Bronchial smooth muscle cell (primary cell): ENCODE data around the gene CLMN. TPM values are rescaled to one million over a fixed set of nuclear protein-coding genes. Genes with fewer than 3 reads are reported as not detected.

ENCODE experiments used
- total RNA-seq: library from RNA; depleted of rRNA; stranded (reverse); fragments of >200 nt; gene quantifications from 2 replicates; pipeline ENCODE4 v1.2.1, GENCODE V29; 2014

Gene CLMN, protein sequence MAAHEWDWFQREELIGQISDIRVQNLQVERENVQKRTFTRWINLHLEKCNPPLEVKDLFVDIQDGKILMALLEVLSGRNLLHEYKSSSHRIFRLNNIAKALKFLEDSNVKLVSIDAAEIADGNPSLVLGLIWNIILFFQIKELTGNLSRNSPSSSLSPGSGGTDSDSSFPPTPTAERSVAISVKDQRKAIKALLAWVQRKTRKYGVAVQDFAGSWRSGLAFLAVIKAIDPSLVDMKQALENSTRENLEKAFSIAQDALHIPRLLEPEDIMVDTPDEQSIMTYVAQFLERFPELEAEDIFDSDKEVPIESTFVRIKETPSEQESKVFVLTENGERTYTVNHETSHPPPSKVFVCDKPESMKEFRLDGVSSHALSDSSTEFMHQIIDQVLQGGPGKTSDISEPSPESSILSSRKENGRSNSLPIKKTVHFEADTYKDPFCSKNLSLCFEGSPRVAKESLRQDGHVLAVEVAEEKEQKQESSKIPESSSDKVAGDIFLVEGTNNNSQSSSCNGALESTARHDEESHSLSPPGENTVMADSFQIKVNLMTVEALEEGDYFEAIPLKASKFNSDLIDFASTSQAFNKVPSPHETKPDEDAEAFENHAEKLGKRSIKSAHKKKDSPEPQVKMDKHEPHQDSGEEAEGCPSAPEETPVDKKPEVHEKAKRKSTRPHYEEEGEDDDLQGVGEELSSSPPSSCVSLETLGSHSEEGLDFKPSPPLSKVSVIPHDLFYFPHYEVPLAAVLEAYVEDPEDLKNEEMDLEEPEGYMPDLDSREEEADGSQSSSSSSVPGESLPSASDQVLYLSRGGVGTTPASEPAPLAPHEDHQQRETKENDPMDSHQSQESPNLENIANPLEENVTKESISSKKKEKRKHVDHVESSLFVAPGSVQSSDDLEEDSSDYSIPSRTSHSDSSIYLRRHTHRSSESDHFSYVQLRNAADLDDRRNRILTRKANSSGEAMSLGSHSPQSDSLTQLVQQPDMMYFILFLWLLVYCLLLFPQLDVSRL
- total RNA-seq: 0.16 and 0.17 TPM in 2 replicates

DNA sequence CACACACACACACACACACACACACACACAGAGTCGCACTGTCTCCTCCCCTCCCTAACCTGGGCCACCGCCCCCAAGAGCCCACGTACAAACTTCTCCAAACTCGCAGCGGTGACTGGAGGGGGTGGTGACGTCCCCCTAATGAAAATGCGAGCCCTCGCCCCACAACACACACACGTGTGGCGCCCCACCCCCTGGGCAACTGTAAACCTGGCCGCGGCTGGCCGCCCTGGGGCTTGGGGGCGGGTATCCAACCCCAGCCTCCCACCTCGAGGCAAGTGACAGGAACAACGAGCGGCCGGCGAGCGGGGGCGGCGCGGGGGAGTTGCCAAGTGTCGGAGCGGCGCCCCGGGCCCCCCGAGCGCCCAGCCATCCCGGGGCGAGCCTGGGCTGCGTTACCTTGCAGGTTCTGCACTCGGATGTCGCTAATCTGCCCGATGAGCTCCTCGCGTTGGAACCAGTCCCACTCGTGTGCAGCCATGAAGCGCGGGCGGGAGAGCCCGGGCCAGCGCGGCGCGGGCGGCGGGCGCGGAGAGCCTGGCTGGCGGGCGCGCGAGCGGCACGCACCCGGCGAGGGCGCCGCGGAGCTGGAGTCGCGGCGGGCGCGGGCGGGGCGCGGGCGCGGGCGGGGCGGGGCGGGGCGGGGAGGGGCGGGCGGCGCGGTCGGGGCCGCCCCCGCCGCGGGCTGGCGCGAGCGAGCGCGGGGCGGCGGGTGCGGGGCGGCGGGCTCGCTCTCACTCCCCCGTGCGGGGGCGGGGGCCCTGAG lies at the start of gene CLMN:
Gene CLMN, minus strand, starts transcription at position 597 of the 766 bp plus-strand sequence. Its CDS starts 116 bp downstream, at position 481.

GRCh38 chr14:95157327-95158189 lies 162.2 kb downstream of the CLMN start, which contains the start of gene DICER1:
Gene DICER1, minus strand, starts transcription at chr14:95157529. Its CDS starts 24,071 bp downstream, at chr14:95133458.

Other genes with a start within 250 kb of the CLMN start
- 16.4 and 17.8 TPM in 2 replicates for gene DICER1, start 162.4 kb downstream of the CLMN start, total RNA-seq
- 18.4 and 27.7 TPM in 2 replicates for gene SYNE3, start 196.7 kb upstream of the CLMN start, total RNA-seq
- gene GLRX5, start 215.1 kb upstream of the CLMN start, total RNA-seq: 21.7 and 28.8 TPM in 2 replicates